HepG2 (cell line): ENCODE data around the gene FCHO2. TPM values are rescaled to one million over a fixed set of nuclear protein-coding genes. Genes with fewer than 3 reads are reported as not detected.

Experiments
- ATAC-seq: fragments of 200-7000 bp; cut with Tn5 transposase; 3 replicates; pipeline ENCODE4 v1.9.1; 2020; ENCODE audit warnings: mild to moderate bottlenecking, moderate library complexity
- BruUV-seq: library from RNA; stranded (reverse); fragments of 400-500 nt; replicated peaks from 2 replicates; lab custom pipeline; 2021; lab: Mats Ljungman, UMichigan
- CTCF ChIA-PET: fragments of 300-600 bp; formaldehyde crosslinking; extraction: SDS; loops from one replicate; lab custom pipeline; 2021; ENCODE audit warnings: low total read pairs, inconsistent platforms, low intra/inter-chr PET ratio; lab: Yijun Ruan, JAX
- POLR2A ChIA-PET: fragments of 350-600 bp; sonication (Branson Sonifier 250); formaldehyde crosslinking; loops from one replicate; lab custom pipeline; 2020; ENCODE audit warnings: antibody characterized with exemption, inconsistent platforms; lab: Yijun Ruan, JAX
- DNase-seq: peaks from one replicate; pipeline ENCODE4 v3.0.0-alpha.2; 2015; ENCODE audit warnings: low spot score
- FAIRE-seq: peaks from 3 replicates; lab custom pipeline; 2011; peaks lifted over from hg19 to GRCh38; lab: Jason Lieb, UNC
- H2AFZ ChIP-seq: one replicate; pipeline ENCODE4 v1.6.1; 2011; ENCODE audit warnings: low read length, inconsistent platforms
- H3K27ac ChIP-seq: fragments of 300-600 bp; 3 replicates; pipeline ENCODE4 v1.8.0; 2011; ENCODE audit warnings: mixed run types, mild to moderate bottlenecking, mixed read lengths, low read length, inconsistent platforms; ENCODE audit not compliant: insufficient read depth; ENCODE audit errors: extremely low read length
- H3K27me3 ChIP-seq, 2 experiments: fragments of 200-600 bp in 1 of 2; 2 replicates in 1 of 2; 3 replicates in 1 of 2; pipeline versions ENCODE4 v1.6.0 to v1.8.0; 2011; ENCODE audit warnings: low read length in 2 of 2, mild to moderate bottlenecking in 2 of 2, moderate library complexity in 2 of 2, inconsistent platforms in 1 of 2; ENCODE audit not compliant: insufficient read depth in 2 of 2, control insufficient read depth in 1 of 2
- H3K36me3 ChIP-seq, 2 experiments: fragments of 200-600 bp in 1 of 2; replicated peaks in 1 of 2; 2 replicates in 1 of 2; 3 replicates in 1 of 2; pipeline versions ENCODE4 v1.5.1 to v1.8.0; 2011; ENCODE audit warnings: low read length in 2 of 2, inconsistent platforms in 1 of 2; ENCODE audit not compliant: insufficient read depth in 2 of 2, control insufficient read depth in 1 of 2
- H3K4me1 ChIP-seq: 2 replicates; pipeline ENCODE4 v1.5.1; 2012; ENCODE audit warnings: low read length, inconsistent platforms; ENCODE audit not compliant: insufficient read depth
- H3K4me2 ChIP-seq: 2 replicates; pipeline ENCODE4 v1.6.0; 2011; ENCODE audit warnings: low read depth, low read length, inconsistent platforms
- H3K4me3 ChIP-seq, 3 experiments: fragments of 200-600 bp in 1 of 3; sonication (generic), shearing (Covaris generic) in 1 of 3; replicated peaks in 1 of 3; 2 replicates each; pipeline ENCODE4 v1.5.1; 2011 to 2016; ENCODE audit warnings: low read length in 3 of 3, inconsistent platforms in 2 of 3, low read depth in 2 of 3, mild to moderate bottlenecking in 2 of 3, control low read depth in 1 of 3, mixed read lengths in 1 of 3; ENCODE audit not compliant: insufficient read depth in 1 of 3
- H3K79me2 ChIP-seq: one replicate; pipeline ENCODE4 v1.6.1; 2011; ENCODE audit warnings: low read length, inconsistent platforms; ENCODE audit not compliant: insufficient read depth
- H3K9ac ChIP-seq: 2 replicates; pipeline ENCODE4 v1.6.0; 2011; ENCODE audit warnings: mild to moderate bottlenecking, low read depth, low read length, inconsistent platforms; ENCODE audit not compliant: insufficient read depth
- H3K9me3 ChIP-seq: 2 replicates; pipeline ENCODE4 v1.5.1; 2012; ENCODE audit warnings: mild to moderate bottlenecking, low read length
- H4K20me1 ChIP-seq: 2 replicates; pipeline ENCODE4 v1.6.0; 2011; ENCODE audit warnings: inconsistent platforms, mild to moderate bottlenecking, low read length, moderate library complexity; ENCODE audit not compliant: insufficient read depth
- DNMT3B ChIP-seq: conservative IDR thresholded peaks from 2 replicates; pipeline ENCODE4 v1.6.1; 2016; ENCODE audit warnings: missing biosample characterization, control low read depth
- MED13 ChIP-seq: sonication (generic); formaldehyde crosslinking; IDR thresholded peaks from 2 replicates; pipeline ENCODE4 v1.5.0; 2020; ENCODE audit warnings: missing genetic modification reagents
- MIER2 ChIP-seq: IDR thresholded peaks from 2 replicates; pipeline ENCODE4 v1.6.1; 2016; ENCODE audit warnings: missing biosample characterization, missing genetic modification reagents
- NCOR1 ChIP-seq: fragments of 200-600 bp; sonication (generic); IDR thresholded peaks from 2 replicates; pipeline ENCODE4 v1.7.0; 2017; ENCODE audit warnings: antibody characterized with exemption, low read length, borderline replicate concordance
- SIX1 ChIP-seq: sonication (generic); formaldehyde crosslinking; IDR thresholded peaks from 2 replicates; pipeline ENCODE4 v1.4.0; 2020; ENCODE audit warnings: missing genetic modification reagents, borderline replicate concordance
- ZFYVE20 ChIP-seq: sonication (generic); formaldehyde crosslinking; IDR thresholded peaks from 2 replicates; pipeline ENCODE4 v1.8.0; 2023; ENCODE audit warnings: low read depth, mild to moderate bottlenecking, moderate library complexity, missing genetic modification reagents, borderline replicate concordance
- ZNF296 ChIP-seq: sonication (generic); formaldehyde crosslinking; conservative IDR thresholded peaks from 2 replicates; pipeline ENCODE4 v1.5.0; 2020; ENCODE audit warnings: mild to moderate bottlenecking, missing genetic modification reagents
- ZNF30 ChIP-seq: sonication (generic); formaldehyde crosslinking; IDR thresholded peaks from 2 replicates; pipeline ENCODE4 v1.5.0; 2020; ENCODE audit warnings: mild to moderate bottlenecking, missing genetic modification reagents
- ZNF557 ChIP-seq: sonication (generic); formaldehyde crosslinking; IDR thresholded peaks from 2 replicates; pipeline ENCODE4 v1.4.0; 2020; ENCODE audit warnings: missing genetic modification reagents
- ZSCAN25 ChIP-seq: sonication (generic); formaldehyde crosslinking; IDR thresholded peaks from 2 replicates; pipeline ENCODE4 v1.8.0; 2022; ENCODE audit warnings: mild to moderate bottlenecking, missing genetic modification reagents
- ZSCAN29 ChIP-seq: sonication (generic); formaldehyde crosslinking; conservative IDR thresholded peaks from 2 replicates; pipeline ENCODE4 v1.4.0; 2020; ENCODE audit warnings: mild to moderate bottlenecking, missing genetic modification reagents
- WGBS: methylation state at CpG from one replicate; pipeline ENCODE4 v1.1.6; 2017; ENCODE audit warnings: low lambda C conversion rate; 5-methylcytosine and 5-hydroxymethylcytosine counted together
- in situ Hi-C: cut with HindIII; loops from 2 replicates; pipeline ENCODE4 v1.10.0; 2017; ENCODE audit warnings: low pct_unique_long_range_greater_than_20kb; ENCODE audit not compliant: extremely low pct_ligation_motif_present
- intact Hi-C: fragments of 100-400 bp; cut with micrococcal nuclease; formaldehyde crosslinking; loops from one replicate; pipeline ENCODE4 v1.10.0; 2022; ENCODE audit not compliant: unreplicated experiment
- polyA plus RNA-seq, 8 experiments: library from polyadenylated mRNA; depleted of rRNA in 3 of 8; stranded (reverse) in 7 of 8; unstranded in 1 of 8; fragments of >200 nt; fragmentation: Illumina TruSeq in 4 of 8; extraction: Trizol in 4 of 8; gene quantifications; 2 replicates each; pipeline versions ENCODE4 v1.2.1 to v1.2.3, GENCODE V29; 2011 to 2016; ENCODE audit warnings: low read depth in 4 of 8, missing spikeins in 1 of 8, mixed read lengths in 1 of 8; ENCODE audit not compliant: insufficient read depth in 1 of 8
- total RNA-seq, 5 experiments: library from RNA; depleted of rRNA; stranded (reverse); fragments of >200 nt; fragmentation: Illumina TruSeq; extraction: Trizol; gene quantifications; 2 replicates each; pipeline ENCODE4 v1.2.3, GENCODE V29; 2016; ENCODE audit warnings: low read depth in 1 of 5
- TF ChIP-seq, protein P1 (sequence below): sonication (generic); formaldehyde crosslinking; IDR thresholded peaks from 2 replicates; pipeline ENCODE4 v1.5.1; 2020; ENCODE audit warnings: mild to moderate bottlenecking, moderate library complexity, missing genetic modification reagents
- TF ChIP-seq, protein P2 (sequence below): IDR thresholded peaks from 2 replicates; pipeline ENCODE4 v1.6.1; 2016; ENCODE audit warnings: mild to moderate bottlenecking, missing biosample characterization, missing genetic modification reagents
- TF ChIP-seq, protein P3 (sequence below): sonication (generic); formaldehyde crosslinking; IDR thresholded peaks from 2 replicates; pipeline ENCODE4 v1.5.0; 2020; ENCODE audit warnings: missing genetic modification reagents
- TF ChIP-seq, protein P4 (sequence below): sonication (generic); formaldehyde crosslinking; IDR thresholded peaks from 2 replicates; pipeline ENCODE4 v1.9.0; 2021; ENCODE audit warnings: missing genetic modification reagents, mild to moderate bottlenecking, borderline replicate concordance
- TF ChIP-seq, protein P5 (sequence below): sonication (generic); formaldehyde crosslinking; IDR thresholded peaks from 2 replicates; pipeline ENCODE4 v1.4.0; 2020; ENCODE audit warnings: mild to moderate bottlenecking, missing genetic modification reagents
- TF ChIP-seq, protein P6 (sequence below): sonication (generic); formaldehyde crosslinking; IDR thresholded peaks from 2 replicates; pipeline ENCODE4 v1.9.0; 2021; ENCODE audit warnings: missing genetic modification reagents, mild to moderate bottlenecking, borderline replicate concordance

FCHO2 gene
- total and polyA plus RNA-seq, 2 of the 13 experiments (the other 11 are each of a cell fraction or from before 2014, with no cell fraction given): 11.6 to 17.3 TPM

DNA sequence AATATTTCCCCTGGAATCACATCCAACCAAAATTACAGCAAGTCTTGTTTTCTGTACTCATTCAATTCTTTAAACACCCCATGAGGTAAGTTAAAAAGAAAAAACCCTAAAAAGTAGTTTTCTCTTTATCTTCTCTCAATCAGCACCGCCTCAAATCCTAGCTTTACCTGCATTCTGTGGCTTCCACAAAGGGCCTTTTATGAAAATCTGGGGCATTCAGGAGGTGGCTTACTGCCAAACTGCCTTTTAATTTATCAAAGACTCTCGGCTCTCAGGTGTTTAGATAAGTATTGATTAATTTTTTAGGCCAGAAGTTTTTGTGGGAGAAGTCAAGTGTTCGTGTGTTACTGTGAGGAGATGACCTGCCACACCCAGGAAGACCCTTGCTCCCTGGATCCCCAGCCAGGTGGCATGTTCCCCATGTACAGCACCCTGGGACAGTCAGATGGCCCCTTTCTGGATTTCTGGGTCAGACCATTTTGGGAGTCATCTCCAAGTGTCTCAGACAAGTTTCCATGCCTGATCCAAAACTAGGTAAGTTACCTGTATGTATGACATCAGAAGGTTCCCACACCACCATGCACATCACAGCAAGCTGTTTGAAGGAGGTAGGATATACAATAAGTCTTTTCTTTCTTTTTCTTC is 158.3 kb downstream of the FCHO2 start:
- H3K79me2 ChIP-seq: no peaks in the 10 kb centered on the region
- H3K4me2 ChIP-seq: no peak overlapping the region
- no peak for TF ChIP-seq ZNF296
- no peak for TF ChIP-seq SIX1
- TF ChIP-seq, protein P1, sequence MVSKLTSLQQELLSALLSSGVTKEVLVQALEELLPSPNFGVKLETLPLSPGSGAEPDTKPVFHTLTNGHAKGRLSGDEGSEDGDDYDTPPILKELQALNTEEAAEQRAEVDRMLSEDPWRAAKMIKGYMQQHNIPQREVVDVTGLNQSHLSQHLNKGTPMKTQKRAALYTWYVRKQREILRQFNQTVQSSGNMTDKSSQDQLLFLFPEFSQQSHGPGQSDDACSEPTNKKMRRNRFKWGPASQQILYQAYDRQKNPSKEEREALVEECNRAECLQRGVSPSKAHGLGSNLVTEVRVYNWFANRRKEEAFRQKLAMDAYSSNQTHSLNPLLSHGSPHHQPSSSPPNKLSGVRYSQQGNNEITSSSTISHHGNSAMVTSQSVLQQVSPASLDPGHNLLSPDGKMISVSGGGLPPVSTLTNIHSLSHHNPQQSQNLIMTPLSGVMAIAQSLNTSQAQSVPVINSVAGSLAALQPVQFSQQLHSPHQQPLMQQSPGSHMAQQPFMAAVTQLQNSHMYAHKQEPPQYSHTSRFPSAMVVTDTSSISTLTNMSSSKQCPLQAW (CRISPR knock-in tag): no peak
- TF ChIP-seq, protein P2, sequence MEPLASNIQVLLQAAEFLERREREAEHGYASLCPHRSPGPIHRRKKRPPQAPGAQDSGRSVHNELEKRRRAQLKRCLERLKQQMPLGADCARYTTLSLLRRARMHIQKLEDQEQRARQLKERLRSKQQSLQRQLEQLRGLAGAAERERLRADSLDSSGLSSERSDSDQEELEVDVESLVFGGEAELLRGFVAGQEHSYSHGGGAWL: no peak
- no peak for TF ChIP-seq NCOR1
- no peak for TF ChIP-seq MIER2 (CRISPR knock-in tag)
- no peak for TF ChIP-seq ZNF30
- TF ChIP-seq ZSCAN29 (CRISPR knock-in tag): no peak
- no peak for TF ChIP-seq DNMT3B
- TF ChIP-seq, protein P3, sequence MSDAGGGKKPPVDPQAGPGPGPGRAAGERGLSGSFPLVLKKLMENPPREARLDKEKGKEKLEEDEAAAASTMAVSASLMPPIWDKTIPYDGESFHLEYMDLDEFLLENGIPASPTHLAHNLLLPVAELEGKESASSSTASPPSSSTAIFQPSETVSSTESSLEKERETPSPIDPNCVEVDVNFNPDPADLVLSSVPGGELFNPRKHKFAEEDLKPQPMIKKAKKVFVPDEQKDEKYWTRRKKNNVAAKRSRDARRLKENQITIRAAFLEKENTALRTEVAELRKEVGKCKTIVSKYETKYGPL (CRISPR knock-in tag): no peak
- TF ChIP-seq, protein P4, sequence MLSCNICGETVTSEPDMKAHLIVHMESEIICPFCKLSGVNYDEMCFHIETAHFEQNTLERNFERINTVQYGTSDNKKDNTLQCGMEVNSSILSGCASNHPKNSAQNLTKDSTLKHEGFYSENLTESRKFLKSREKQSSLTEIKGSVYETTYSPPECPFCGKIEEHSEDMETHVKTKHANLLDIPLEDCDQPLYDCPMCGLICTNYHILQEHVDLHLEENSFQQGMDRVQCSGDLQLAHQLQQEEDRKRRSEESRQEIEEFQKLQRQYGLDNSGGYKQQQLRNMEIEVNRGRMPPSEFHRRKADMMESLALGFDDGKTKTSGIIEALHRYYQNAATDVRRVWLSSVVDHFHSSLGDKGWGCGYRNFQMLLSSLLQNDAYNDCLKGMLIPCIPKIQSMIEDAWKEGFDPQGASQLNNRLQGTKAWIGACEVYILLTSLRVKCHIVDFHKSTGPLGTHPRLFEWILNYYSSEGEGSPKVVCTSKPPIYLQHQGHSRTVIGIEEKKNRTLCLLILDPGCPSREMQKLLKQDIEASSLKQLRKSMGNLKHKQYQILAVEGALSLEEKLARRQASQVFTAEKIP (CRISPR knock-in tag): no peak
- no peak for TF ChIP-seq ZSCAN25 (CRISPR knock-in tag)
- no peak for TF ChIP-seq ZNF557 (CRISPR knock-in tag)
- TF ChIP-seq, protein P5, sequence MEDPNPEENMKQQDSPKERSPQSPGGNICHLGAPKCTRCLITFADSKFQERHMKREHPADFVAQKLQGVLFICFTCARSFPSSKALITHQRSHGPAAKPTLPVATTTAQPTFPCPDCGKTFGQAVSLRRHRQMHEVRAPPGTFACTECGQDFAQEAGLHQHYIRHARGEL (CRISPR knock-in tag): no peak
- TF ChIP-seq, protein P6, sequence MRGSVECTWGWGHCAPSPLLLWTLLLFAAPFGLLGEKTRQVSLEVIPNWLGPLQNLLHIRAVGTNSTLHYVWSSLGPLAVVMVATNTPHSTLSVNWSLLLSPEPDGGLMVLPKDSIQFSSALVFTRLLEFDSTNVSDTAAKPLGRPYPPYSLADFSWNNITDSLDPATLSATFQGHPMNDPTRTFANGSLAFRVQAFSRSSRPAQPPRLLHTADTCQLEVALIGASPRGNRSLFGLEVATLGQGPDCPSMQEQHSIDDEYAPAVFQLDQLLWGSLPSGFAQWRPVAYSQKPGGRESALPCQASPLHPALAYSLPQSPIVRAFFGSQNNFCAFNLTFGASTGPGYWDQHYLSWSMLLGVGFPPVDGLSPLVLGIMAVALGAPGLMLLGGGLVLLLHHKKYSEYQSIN: no peak
- TF ChIP-seq MED13 (CRISPR knock-in tag): no peak
- TF ChIP-seq ZFYVE20 (CRISPR knock-in tag): no peak

More for the DNA sequence above, 158.3 kb downstream of the FCHO2 start:
- Histone ChIP-seq H4K20me1 (no peaks in the 10 kb centered on the region), H3K9me3 (no peaks in the 10 kb centered on the region), H3K27me3 (peaks cover 0 to 41% of the 10 kb centered on the region in 2 experiments; a peak in 3 of 5 replicates), H3K4me1 (no peaks in the 10 kb centered on the region), H3K4me3 (no peak overlapping the region), H3K9ac (no peak overlapping the region), H3K27ac (no peak overlapping the region), H3K36me3 (no peaks in the 10 kb centered on the region), H2AFZ (no peak overlapping the region)
- FAIRE-seq (no peak), ATAC-seq (no peak), DNase-seq (no peak)
- CTCF ChIA-PET: no interaction called here
- 5% methylated on average over 3 of the region's 3 CpGs for WGBS
- intact Hi-C loops (no loop called here), in situ Hi-C loops (no loop called here)
- no TSS peak for BruUV-seq
- POLR2A ChIA-PET: no interaction called here
